ENCODE measurements around the gene FADS1.

The FADS1 gene

DNA sequence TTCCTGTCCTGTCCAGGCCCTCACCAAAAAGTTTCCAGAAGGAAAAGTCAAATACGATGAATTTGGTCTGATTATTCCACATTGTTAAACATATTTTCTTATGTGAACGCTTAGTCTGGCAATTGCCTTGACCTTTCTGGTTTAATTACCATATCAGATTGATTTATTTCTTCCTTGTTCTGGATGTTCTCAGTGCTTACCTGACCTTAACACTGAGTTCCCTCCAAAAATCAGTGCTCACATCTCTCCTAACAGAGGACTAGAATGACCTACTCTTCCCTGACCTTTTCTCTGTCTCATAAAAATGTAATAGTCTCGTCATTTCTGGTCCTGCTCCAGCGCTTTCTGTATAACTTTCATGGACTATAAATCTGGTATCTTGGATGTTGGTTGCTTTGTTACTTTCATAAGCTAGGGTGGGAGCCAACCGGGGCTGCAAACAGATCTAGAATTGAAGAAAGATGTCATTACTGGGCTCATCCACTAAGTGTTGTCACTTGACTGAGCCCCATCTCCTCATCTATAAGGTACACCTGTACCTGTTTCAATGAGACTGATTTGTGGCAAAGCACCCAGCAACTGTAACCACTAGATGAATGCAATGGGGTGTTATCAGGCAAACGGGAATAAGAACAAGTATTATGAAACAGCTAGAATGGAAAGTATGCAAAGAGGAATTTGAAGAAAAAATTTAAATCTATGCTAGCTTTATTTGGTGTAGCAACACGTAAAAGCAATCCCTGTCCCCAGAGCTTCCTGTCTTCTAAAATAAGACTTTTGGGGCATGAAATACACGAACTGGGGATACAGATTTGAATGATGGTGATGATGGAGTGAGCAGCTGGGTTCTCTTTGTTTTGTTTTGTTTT is 13.7 kb upstream of the FADS1 start:
- DNase-seq (ENCODE audit: low read depth): no peak
- TF ChIP-seq, protein P1, sequence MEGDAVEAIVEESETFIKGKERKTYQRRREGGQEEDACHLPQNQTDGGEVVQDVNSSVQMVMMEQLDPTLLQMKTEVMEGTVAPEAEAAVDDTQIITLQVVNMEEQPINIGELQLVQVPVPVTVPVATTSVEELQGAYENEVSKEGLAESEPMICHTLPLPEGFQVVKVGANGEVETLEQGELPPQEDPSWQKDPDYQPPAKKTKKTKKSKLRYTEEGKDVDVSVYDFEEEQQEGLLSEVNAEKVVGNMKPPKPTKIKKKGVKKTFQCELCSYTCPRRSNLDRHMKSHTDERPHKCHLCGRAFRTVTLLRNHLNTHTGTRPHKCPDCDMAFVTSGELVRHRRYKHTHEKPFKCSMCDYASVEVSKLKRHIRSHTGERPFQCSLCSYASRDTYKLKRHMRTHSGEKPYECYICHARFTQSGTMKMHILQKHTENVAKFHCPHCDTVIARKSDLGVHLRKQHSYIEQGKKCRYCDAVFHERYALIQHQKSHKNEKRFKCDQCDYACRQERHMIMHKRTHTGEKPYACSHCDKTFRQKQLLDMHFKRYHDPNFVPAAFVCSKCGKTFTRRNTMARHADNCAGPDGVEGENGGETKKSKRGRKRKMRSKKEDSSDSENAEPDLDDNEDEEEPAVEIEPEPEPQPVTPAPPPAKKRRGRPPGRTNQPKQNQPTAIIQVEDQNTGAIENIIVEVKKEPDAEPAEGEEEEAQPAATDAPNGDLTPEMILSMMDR (IDR thresholded peaks at IDR 0.05; ENCODE audit: low read depth, low read length, missing control alignments): no peak
- H3K4me3 ChIP-seq (ENCODE audit: low read depth, low read length): peak overlapping the region; percentile 71

DNA sequence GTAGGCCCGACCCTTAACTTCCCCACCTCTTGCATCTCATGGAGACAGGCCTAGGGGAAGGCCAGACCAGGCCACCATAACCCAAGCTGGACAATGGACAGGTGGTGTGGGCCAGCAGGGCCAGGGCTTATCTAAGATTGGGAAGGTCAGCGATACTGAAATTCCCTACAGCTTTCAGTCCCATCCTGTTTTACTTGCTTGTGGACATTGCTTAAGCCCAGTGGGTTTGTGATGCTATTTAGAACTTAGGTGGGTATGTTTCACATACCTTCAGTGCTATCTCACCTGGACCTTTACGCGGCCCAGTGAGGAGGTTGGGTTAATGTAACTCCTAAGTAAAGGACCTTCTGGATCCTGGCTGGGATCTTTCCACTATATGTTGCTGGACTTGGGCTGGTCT is 13.0 kb upstream of the FADS1 start:
- peak overlapping the region; percentile 71 for H3K4me3 ChIP-seq (ENCODE audit: low read depth, low read length)
- no peak for DNase-seq (ENCODE audit: low read depth)
- TF ChIP-seq, protein P1 (IDR thresholded peaks at IDR 0.05; ENCODE audit: low read depth, low read length, missing control alignments): no peak

DNA sequence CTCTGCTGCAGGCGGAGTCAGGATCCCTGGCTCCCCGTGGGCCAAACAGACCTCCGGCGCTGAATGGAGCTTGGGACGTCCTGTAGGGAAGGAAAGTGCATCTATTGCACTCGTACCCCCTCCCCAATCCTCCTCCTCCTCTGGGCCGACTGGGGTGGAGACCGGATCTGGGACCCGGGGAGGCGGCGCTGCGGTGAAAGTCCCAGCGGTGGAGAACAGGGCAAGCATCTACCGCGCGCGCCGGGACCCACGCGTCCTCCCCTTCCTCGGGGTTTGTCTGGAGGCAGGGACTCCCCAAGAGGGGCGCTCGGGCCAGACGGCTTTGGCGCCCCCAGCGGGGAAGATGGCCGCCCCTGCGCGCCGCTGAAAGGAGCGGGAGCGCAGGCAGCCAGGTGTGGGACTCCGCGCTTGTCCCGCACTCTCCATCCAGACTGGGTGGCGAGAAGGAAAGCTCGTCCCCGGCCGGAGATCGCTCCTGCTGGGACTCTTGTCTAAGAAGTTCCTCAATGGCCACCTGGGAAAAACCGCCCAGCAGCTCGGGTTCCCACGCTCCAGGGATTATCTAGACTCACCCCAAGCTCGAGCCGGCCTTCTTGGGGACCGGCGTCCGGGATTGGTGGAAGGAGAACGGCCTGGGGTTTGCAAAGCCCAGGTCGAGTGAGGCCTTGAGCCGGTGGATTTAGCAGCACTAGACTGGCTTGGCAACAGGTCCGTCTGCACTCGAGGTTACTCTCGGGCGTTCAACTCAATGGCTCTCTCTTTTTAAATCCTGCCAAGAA is 12.0 kb upstream of the FADS1 start:
- no peak for DNase-seq (ENCODE audit: low read depth)
- H3K4me3 ChIP-seq (ENCODE audit: low read depth, low read length): peak overlapping the region; percentile 71
- TF ChIP-seq, protein P1 (IDR thresholded peaks at IDR 0.05; ENCODE audit: low read depth, low read length, missing control alignments): peak; percentile 58

DNA sequence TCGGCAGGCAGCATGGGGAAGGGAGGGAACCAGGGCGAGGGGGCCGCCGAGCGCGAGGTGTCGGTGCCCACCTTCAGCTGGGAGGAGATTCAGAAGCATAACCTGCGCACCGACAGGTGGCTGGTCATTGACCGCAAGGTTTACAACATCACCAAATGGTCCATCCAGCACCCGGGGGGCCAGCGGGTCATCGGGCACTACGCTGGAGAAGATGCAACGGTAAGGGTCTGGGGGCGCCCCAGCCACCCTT is 11.5 kb upstream of the FADS1 start:
- DNase-seq (ENCODE audit: low read depth): no peak
- H3K4me3 ChIP-seq (ENCODE audit: low read depth, low read length): peak overlapping the region; percentile 71
- TF ChIP-seq, protein P1 (IDR thresholded peaks at IDR 0.05; ENCODE audit: low read depth, low read length, missing control alignments): no peak

DNA sequence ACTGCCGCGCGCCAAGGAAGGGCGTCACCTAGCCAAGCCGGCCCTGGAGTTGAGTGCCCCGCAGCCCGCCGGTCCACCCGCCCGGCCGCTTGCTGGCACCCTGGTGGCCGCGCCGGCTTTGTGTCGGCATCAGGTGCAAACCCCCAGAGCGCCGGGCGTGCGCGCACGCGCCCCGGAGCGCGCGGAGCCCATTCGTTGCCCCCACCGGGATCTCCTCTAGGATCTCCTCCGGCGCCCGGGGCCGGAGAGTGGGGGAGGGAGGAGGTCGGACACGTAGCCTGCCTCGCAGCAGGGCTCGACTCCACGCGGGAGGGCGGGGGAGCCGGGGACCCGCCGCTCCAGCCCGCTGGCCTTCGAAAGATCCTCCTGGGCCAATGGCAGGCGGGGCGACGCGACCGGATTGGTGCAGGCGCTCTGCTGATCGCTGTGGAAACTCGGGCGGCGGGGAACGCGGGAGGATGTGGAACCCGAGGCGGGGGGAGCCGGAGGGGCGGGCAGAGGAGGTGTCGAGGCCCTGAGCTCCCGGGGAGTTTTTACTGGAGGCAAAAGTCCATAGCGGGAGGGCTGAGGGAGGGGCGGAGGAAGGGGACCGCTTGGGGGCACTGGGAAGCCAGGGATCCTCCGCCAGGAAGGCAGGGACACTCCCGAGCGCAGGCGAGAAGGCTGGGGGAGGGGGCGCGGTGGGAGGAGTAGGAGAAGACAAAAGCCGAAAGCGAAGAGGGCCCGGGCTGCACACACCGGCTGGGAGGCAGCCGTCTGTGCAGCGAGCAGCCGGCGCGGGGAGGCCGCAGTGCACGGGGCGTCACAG is 11.0 kb upstream of the FADS1 start, which contains the start of gene FADS2:
Gene FADS2 (plus strand): TSS at position 730 of the 808 bp plus-strand sequence. CDS start 91 bp downstream, outside the sequence.
- TF ChIP-seq, protein P1 (IDR thresholded peaks at IDR 0.05; ENCODE audit: low read depth, low read length, missing control alignments): no peak
- H3K4me3 ChIP-seq (ENCODE audit: low read depth, low read length): peak within 1 kb of the TSS; percentile 71
- peak; percentile 77 for DNase-seq (ENCODE audit: low read depth)

DNA sequence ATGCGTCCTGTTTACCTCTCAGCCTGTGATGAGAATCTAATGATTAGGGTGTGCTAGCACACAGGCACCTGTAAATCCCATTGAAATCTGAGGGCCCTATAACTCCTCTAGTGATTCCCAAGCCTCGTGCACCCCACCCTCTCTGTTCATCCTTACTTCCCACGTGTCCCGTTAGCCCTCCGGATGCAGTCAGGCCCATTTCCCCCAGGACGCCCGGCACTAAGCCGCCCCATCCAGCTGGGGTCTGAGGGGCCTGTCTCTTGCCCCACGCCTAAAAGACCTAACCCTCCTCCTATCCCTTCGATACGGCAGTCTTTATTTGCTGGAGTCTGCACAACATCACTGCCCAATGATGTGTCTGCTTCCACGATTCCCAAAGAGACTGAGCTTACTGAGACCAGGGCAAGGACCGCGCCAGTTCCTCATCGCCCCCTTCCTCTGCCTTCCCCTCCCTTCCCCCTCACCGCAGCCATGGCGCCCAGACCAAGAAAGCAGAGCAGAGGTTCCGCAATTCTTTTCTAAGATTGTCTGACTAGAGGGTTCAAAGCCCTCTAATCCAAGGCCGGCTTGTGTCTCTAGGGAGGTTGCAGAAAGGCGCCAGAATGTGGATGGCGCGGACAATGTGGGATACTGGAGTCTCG is 10.2 kb upstream of the FADS1 start:
- H3K4me3 ChIP-seq (ENCODE audit: low read depth, low read length): peak overlapping the region; percentile 71
- TF ChIP-seq, protein P1 (IDR thresholded peaks at IDR 0.05; ENCODE audit: low read depth, low read length, missing control alignments): no peak
- no peak for DNase-seq (ENCODE audit: low read depth)

Data from GM12864 (cell line).